HepG2 (cell line): Measurements from ENCODE around the gene BCAS3. TPM values are rescaled to one million over a fixed set of nuclear protein-coding genes. Genes with fewer than 3 reads are reported as not detected.
A peak's percentile ranks its signal among the peaks of the same experiment; 100 is the strongest.

ENCODE experiments used
- ARID4A ChIP-seq: sonication (generic); formaldehyde crosslinking; IDR thresholded peaks from 2 replicates; pipeline ENCODE4 v1.5.0; 2020; ENCODE audit warnings: mild to moderate bottlenecking, missing genetic modification reagents, borderline replicate concordance
- EED ChIP-seq: sonication (generic); formaldehyde crosslinking; IDR thresholded peaks from 2 replicates; pipeline ENCODE4 v1.5.0; 2020; ENCODE audit warnings: mild to moderate bottlenecking, missing genetic modification reagents
- FOXP4 ChIP-seq: sonication (generic); formaldehyde crosslinking; IDR thresholded peaks from 2 replicates; pipeline ENCODE4 v1.4.0; 2020; ENCODE audit warnings: missing genetic modification reagents
- IKZF5 ChIP-seq: IDR thresholded peaks from 2 replicates; pipeline ENCODE4 v1.6.1; 2018; ENCODE audit warnings: missing genetic modification reagents, mild to moderate bottlenecking, missing compliant biosample characterization
- NCOA2 ChIP-seq: sonication (generic); formaldehyde crosslinking; IDR thresholded peaks from 2 replicates; pipeline ENCODE4 v1.8.0; 2022; ENCODE audit warnings: inconsistent platforms
- TFDP2 ChIP-seq: sonication (generic); formaldehyde crosslinking; IDR thresholded peaks from 2 replicates; pipeline ENCODE4 v1.4.0; 2020; ENCODE audit warnings: missing genetic modification reagents
- ZBTB4 ChIP-seq: sonication (generic); formaldehyde crosslinking; IDR thresholded peaks from 2 replicates; pipeline ENCODE4 v1.4.0; 2020; ENCODE audit warnings: missing genetic modification reagents, mild to moderate bottlenecking, borderline replicate concordance
- ZHX1 ChIP-seq: sonication (generic); formaldehyde crosslinking; IDR thresholded peaks from 2 replicates; pipeline ENCODE4 v1.8.1; 2022; ENCODE audit warnings: low read depth, mild to moderate bottlenecking, missing genetic modification reagents
- ZIK1 ChIP-seq: sonication (generic); formaldehyde crosslinking; IDR thresholded peaks from 2 replicates; pipeline ENCODE4 v1.5.0; 2020; ENCODE audit warnings: mild to moderate bottlenecking, low read depth, missing genetic modification reagents, borderline replicate concordance
- ZNF207 ChIP-seq: fragments of 450-650 bp; IDR thresholded peaks from 2 replicates; pipeline ENCODE4 v1.6.1; 2016; ENCODE audit warnings: antibody characterized with exemption, borderline replicate concordance
- ZNF768 ChIP-seq: sonication (generic); formaldehyde crosslinking; IDR thresholded peaks from 2 replicates; pipeline ENCODE4 v1.4.0; 2020; ENCODE audit warnings: missing genetic modification reagents
- polyA plus RNA-seq, 8 experiments: library from polyadenylated mRNA; depleted of rRNA in 3 of 8; stranded (reverse) in 7 of 8; unstranded in 1 of 8; fragments of >200 nt; fragmentation: Illumina TruSeq in 4 of 8; extraction: Trizol in 4 of 8; gene quantifications; 2 replicates each; pipeline versions ENCODE4 v1.2.1 to v1.2.3, GENCODE V29; 2011 to 2016; ENCODE audit warnings: low read depth in 4 of 8, missing spikeins in 1 of 8, mixed read lengths in 1 of 8; ENCODE audit not compliant: insufficient read depth in 1 of 8
- total RNA-seq, 5 experiments: library from RNA; depleted of rRNA; stranded (reverse); fragments of >200 nt; fragmentation: Illumina TruSeq; extraction: Trizol; gene quantifications; 2 replicates each; pipeline ENCODE4 v1.2.3, GENCODE V29; 2016; ENCODE audit warnings: low read depth in 1 of 5

Gene BCAS3
- total and polyA plus RNA-seq, 2 of the 13 experiments (the other 11 are each of a cell fraction or from before 2014, with no cell fraction given): 10.7 to 11.2 TPM

GRCh38 chr17:61389670-61390478 is 712.2 kb downstream of the BCAS3 start (continued):
- TF ChIP-seq ZHX1 (CRISPR knock-in tag) (no peak), EED (CRISPR knock-in tag) (peak; percentile 3; the same call in 1 of the 2 replicates), NCOA2 (0 out of 2 replicates have a peak, but pooled peaks have one; percentile 6), ZNF768 (peak; percentile 52; the same call in 1 of the 2 replicates), FOXP4 (CRISPR knock-in tag) (0 out of 2 replicates have a peak, but pooled peaks have one; percentile 23), ZBTB4 (CRISPR knock-in tag) (0 out of 2 replicates have a peak, but pooled peaks have one; percentile 28), TFDP2 (CRISPR knock-in tag) (0 out of 2 replicates have a peak, but pooled peaks have one; percentile 36), IKZF5 (CRISPR knock-in tag) (peak; percentile 80; the same call in 1 of the 2 replicates), ZNF207 (no peak), ARID4A (CRISPR knock-in tag) (peak; percentile 34; the same call in 1 of the 2 replicates), ZIK1 (CRISPR knock-in tag) (no peak)
